ENCODE results near the gene PARP6. TPM values are rescaled to one million over a fixed set of nuclear protein-coding genes. Genes with fewer than 3 reads are reported as not detected.

The PARP6 gene
- total and polyA plus RNA-seq, 4 donors: 33.7 to 73.9 (median 59.9) TPM

- H3K4me1 ChIP-seq (ENCODE audit: control insufficient read depth in 5 of 5, insufficient read depth in 5 of 5, low read length in 5 of 5): peaks cover 0 to 11% (median 0%) of the 10 kb centered on the region in 5 donors
- peaks cover 17 to 50% (median 37%) of the 10 kb centered on the region in 4 donors for H3K36me3 ChIP-seq (ENCODE audit: control insufficient read depth in 4 of 4, insufficient read depth in 4 of 4, low read length in 4 of 4)
- no peak for DNase-seq
- H3K9me3 ChIP-seq (ENCODE audit: control insufficient read depth in 4 of 4, insufficient read depth in 3 of 4, low read length in 3 of 4): no peaks in the 10 kb centered on the region
- H3K4me3 ChIP-seq: no peak overlapping the region
- peaks cover 0 to 4% (median 3%) of the 10 kb centered on the region in 3 donors for H3K27me3 ChIP-seq (ENCODE audit: control insufficient read depth in 3 of 3, insufficient read depth in 3 of 3, low read length in 2 of 3)
- H3K27ac ChIP-seq (ENCODE audit: low read depth in 1 of 2, low read length in 1 of 2): peak overlapping the region in 1 of 2 donors; percentile 72
- TF ChIP-seq CTCF (IDR thresholded peaks at IDR 0.05; ENCODE audit: control extremely low read depth, extremely low read depth): no peak
- no peak overlapping the region for H3K9ac ChIP-seq (ENCODE audit: insufficient read depth in 1 of 2, low read length in 2 of 2)
- ATAC-seq (ENCODE audit: insufficient read depth, low FRiP score): no peak
- WGBS, 2 donors: 72 to 83% methylated on average over 2 of the region's 2 CpGs
These were observed 73.2 kb downstream of the PARP6 start for GRCh38 chr15:72199205-72199515.

GRCh38 chr15:72198356-72199204 lies 73.8 kb downstream of the PARP6 start:
- no peak overlapping the region for H3K4me3 ChIP-seq
- ATAC-seq (ENCODE audit: insufficient read depth, low FRiP score) (no peak), DNase-seq (no peak)
- peak overlapping the region in 1 of 2 donors; percentile 72 for H3K27ac ChIP-seq (ENCODE audit: low read depth in 1 of 2, low read length in 1 of 2)
- H3K4me1 ChIP-seq (ENCODE audit: control insufficient read depth in 5 of 5, insufficient read depth in 5 of 5, low read length in 5 of 5): peaks cover 0 to 5% (median 0%) of the 10 kb centered on the region in 5 donors
- no peak overlapping the region for H3K9ac ChIP-seq (ENCODE audit: insufficient read depth in 1 of 2, low read length in 2 of 2)
- H3K36me3 ChIP-seq (ENCODE audit: control insufficient read depth in 4 of 4, insufficient read depth in 4 of 4, low read length in 4 of 4): peaks cover 17 to 46% (median 36%) of the 10 kb centered on the region in 4 donors
- TF ChIP-seq CTCF (IDR thresholded peaks at IDR 0.05; ENCODE audit: control extremely low read depth, extremely low read depth): no peak
- H3K9me3 ChIP-seq (ENCODE audit: control insufficient read depth in 4 of 4, insufficient read depth in 3 of 4, low read length in 3 of 4): no peaks in the 10 kb centered on the region
- WGBS, 2 donors: 71 to 75% methylated on average over 11 of the region's 11 CpGs
- peaks cover 0 to 4% (median 3%) of the 10 kb centered on the region in 3 donors for H3K27me3 ChIP-seq (ENCODE audit: control insufficient read depth in 3 of 3, insufficient read depth in 3 of 3, low read length in 2 of 3)

- DNase-seq (peak; percentile 30 to 56 (median 53)), ATAC-seq (ENCODE audit: insufficient read depth, low FRiP score) (peak; percentile 70)
- TF ChIP-seq CTCF (IDR thresholded peaks at IDR 0.05; ENCODE audit: control extremely low read depth, extremely low read depth): no peak
- Histone ChIP-seq H3K4me3 (peak within 1 kb of the TSS; percentile 8), H3K9ac (ENCODE audit: insufficient read depth in 1 of 2, low read length in 2 of 2) (peak within 1 kb of the TSS in 1 of 2 donors; percentile 46), H3K36me3 (ENCODE audit: control insufficient read depth in 4 of 4, insufficient read depth in 4 of 4, low read length in 4 of 4) (peaks cover 17 to 39% (median 28%) of the 10 kb centered on the region in 4 donors), H3K27me3 (ENCODE audit: control insufficient read depth in 3 of 3, insufficient read depth in 3 of 3, low read length in 2 of 3) (peaks cover 0 to 4% (median 3%) of the 10 kb centered on the region in 3 donors), H3K27ac (ENCODE audit: low read depth in 1 of 2, low read length in 1 of 2) (peak within 1 kb of the TSS in 1 of 2 donors; percentile 79), H3K4me1 (ENCODE audit: control insufficient read depth in 5 of 5, insufficient read depth in 5 of 5, low read length in 5 of 5) (peaks cover 0 to 2% (median 0%) of the 10 kb centered on the region in 5 donors), H3K9me3 (ENCODE audit: control insufficient read depth in 4 of 4, insufficient read depth in 3 of 4, low read length in 3 of 4) (no peaks in the 10 kb centered on the region)
- 11 to 28% methylated on average over 33 to 83 of the region's 83 CpGs for WGBS, 2 donors
These were observed 74.6 kb downstream of the PARP6 start, which contains the start of gene GRAMD2A for GRCh38 chr15:72197460-72198355. Gene GRAMD2A (minus strand): TSS chr15:72197787.
